Natural killer cell treated with Interleukin-12 subunit alpha and Interleukin-12 subunit beta and Interleukin-15 and Interleukin-18, amount 100 ng/mL, for 72 hours (primary cell): ENCODE results near the gene NEDD4L. TPM values are rescaled to one million over a fixed set of nuclear protein-coding genes. Genes with fewer than 3 reads are reported as not detected.

Source experiments
- ATAC-seq, 2 donors: fragments of 150-1000 bp; cut with Tn5 transposase in 1 of 2; sonication (Bioruptor Pico), chemical (Tn5 transposase) in 1 of 2; 2 replicates each; pipeline ENCODE4 v1.10.0; 2021
- DNase-seq: peaks from one replicate; pipeline ENCODE4 v3.0.0; 2022; ENCODE audit warnings: low spot score
- H3K27ac Mint-ChIP-seq, 2 donors: 1 replicate in 1 of 2; 2 replicates in 1 of 2; pipeline ENCODE4 v1.8.0; 2022; ENCODE audit warnings: mixed read lengths in 2 of 2, mild to moderate bottlenecking in 1 of 2, moderate library complexity in 1 of 2
- H3K27me3 Mint-ChIP-seq, 2 donors: 1 replicate in 1 of 2; 2 replicates in 1 of 2; pipeline ENCODE4 v1.8.0; 2022; ENCODE audit warnings: mixed read lengths in 2 of 2
- H3K36me3 Mint-ChIP-seq: one replicate; pipeline ENCODE4 v1.8.0; 2022; ENCODE audit warnings: mixed read lengths
- H3K4me1 Mint-ChIP-seq, 2 donors: 1 replicate in 1 of 2; 2 replicates in 1 of 2; pipeline ENCODE4 v1.8.0; 2022; ENCODE audit warnings: low read depth in 2 of 2, mixed read lengths in 2 of 2, mild to moderate bottlenecking in 1 of 2
- H3K4me3 Mint-ChIP-seq: one replicate; pipeline ENCODE4 v1.8.0; 2022; ENCODE audit warnings: mixed read lengths
- H3K9me3 Mint-ChIP-seq: 2 replicates; pipeline ENCODE4 v1.8.0; 2022; ENCODE audit warnings: mixed read lengths
- total RNA-seq, 2 donors: library from RNA; stranded (reverse); gene quantifications; one replicate each; pipeline ENCODE4 v1.2.3, GENCODE V29; 2022

NEDD4L gene
- total RNA-seq, 2 donors from 2014 or later = 8.6 to 16.5 TPM

DNA sequence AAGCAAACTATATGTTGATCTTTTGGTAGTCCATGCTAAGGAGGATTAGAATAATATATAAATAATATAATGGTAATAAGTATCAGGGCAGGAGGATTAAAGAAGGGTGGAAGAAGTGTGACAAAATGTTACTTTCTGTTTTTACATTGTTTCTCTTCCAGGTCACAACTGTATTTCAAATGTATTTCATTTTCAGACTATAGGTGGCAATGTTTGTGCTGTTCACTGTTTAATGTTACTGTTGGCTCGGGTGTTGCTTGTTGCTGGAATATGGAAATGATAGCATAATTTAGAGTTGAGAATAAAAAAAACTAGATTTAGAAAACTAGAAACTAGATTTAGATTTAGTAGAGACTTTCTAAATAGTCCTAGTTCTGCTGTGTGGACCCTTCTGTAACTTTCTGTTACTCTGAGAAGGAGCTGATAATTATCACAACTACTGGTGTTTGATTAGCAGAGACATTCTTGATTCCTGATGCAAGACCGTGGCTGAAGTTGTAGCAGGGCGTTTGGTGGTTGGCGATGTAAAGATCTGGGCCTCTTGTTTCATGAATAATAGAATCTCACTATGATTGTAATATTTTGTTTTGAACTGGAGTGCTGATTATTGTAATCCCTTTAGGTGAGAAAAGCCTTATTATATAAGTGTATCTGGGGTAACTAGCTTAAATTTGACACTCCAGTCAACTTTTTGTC is 7.9 kb downstream of the NEDD4L start:
- Mint-ChIP-seq H3K4me3 (no peak overlapping the region), H3K9me3 (no peaks in the 10 kb centered on the region), H3K27me3 (peaks cover 0 to 2% of the 10 kb centered on the region in 2 donors), H3K36me3 (no peaks in the 10 kb centered on the region), H3K27ac (peak overlapping the region in 1 of 2 donors; percentile 5), H3K4me1 (peaks cover 4 to 6% of the 10 kb centered on the region in 2 donors)
- ATAC-seq = no peak
- DNase-seq = no peak

DNA sequence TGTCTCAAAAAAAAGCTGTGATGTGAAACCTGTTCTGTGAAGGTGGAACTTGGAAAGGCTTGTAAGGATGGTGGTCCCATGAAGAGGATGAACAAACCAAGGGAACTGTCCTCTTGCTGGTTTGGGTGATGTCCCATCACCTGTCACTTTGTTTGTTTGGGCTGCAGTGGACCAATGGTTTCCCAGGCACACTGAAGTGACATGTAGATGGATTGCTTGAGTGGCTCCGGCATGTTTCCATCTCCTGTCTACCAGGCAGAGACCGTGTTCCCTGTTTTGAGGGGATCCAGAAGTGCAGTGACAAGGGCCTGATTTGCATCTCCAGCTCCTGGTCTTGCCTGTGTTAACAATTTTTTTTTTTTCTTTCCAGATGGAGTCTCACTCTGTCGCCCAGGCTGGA is 8.9 kb downstream of the NEDD4L start:
- ATAC-seq (no peak), DNase-seq (no peak)
- Mint-ChIP-seq H3K27me3 (no peaks in the 10 kb centered on the region), H3K4me3 (no peak overlapping the region), H3K4me1 (peaks cover 4 to 6% of the 10 kb centered on the region in 2 donors), H3K9me3 (no peaks in the 10 kb centered on the region), H3K27ac (no peak overlapping the region), H3K36me3 (no peaks in the 10 kb centered on the region)

GRCh38 chr18:58054041-58054781 is 10.2 kb downstream of the NEDD4L start:
- H3K36me3 Mint-ChIP-seq = no peaks in the 10 kb centered on the region
- ATAC-seq (no peak), DNase-seq (no peak)
- H3K4me1 Mint-ChIP-seq = peaks cover 4 to 6% of the 10 kb centered on the region in 2 donors
- no peaks in the 10 kb centered on the region for H3K27me3 Mint-ChIP-seq
- H3K4me3 Mint-ChIP-seq = no peak overlapping the region
- H3K9me3 Mint-ChIP-seq = no peaks in the 10 kb centered on the region
- no peak overlapping the region for H3K27ac Mint-ChIP-seq

- Mint-ChIP-seq H3K27ac (no peak overlapping the region), H3K36me3 (no peaks in the 10 kb centered on the region), H3K4me1 (peaks cover 4 to 6% of the 10 kb centered on the region in 2 donors), H3K27me3 (no peaks in the 10 kb centered on the region), H3K4me3 (no peak overlapping the region), H3K9me3 (no peaks in the 10 kb centered on the region)
- ATAC-seq (no peak), DNase-seq (no peak)
Observed at GRCh38 chr18:58055890-58056558, 12.0 kb downstream of the NEDD4L start.

DNA sequence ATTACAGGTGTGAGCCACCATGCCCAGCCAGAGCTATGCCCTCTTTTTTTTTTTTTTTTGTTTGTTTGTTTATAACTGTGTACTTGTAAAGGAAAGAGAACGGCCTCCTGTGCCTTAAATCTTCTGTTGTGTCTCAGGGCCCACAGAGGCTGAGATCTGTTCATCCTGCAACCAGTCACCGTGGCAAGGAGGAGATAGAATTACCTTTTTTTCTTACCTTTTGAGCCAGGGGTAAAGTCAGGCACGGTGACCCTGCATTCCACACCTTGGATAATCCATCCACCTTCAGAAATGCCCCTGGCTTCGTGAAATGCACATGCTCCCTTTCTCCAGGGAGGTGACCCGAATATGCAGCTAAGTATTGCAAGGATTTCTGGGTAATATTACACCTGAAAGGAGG is 12.8 kb downstream of the NEDD4L start:
- H3K36me3 Mint-ChIP-seq = no peaks in the 10 kb centered on the region
- H3K27me3 Mint-ChIP-seq = no peaks in the 10 kb centered on the region
- no peak overlapping the region for H3K27ac Mint-ChIP-seq
- no peak overlapping the region for H3K4me3 Mint-ChIP-seq
- no peaks in the 10 kb centered on the region for H3K9me3 Mint-ChIP-seq
- ATAC-seq = no peak
- peaks cover 2 to 5% of the 10 kb centered on the region in 2 donors for H3K4me1 Mint-ChIP-seq
- DNase-seq = no peak

DNA sequence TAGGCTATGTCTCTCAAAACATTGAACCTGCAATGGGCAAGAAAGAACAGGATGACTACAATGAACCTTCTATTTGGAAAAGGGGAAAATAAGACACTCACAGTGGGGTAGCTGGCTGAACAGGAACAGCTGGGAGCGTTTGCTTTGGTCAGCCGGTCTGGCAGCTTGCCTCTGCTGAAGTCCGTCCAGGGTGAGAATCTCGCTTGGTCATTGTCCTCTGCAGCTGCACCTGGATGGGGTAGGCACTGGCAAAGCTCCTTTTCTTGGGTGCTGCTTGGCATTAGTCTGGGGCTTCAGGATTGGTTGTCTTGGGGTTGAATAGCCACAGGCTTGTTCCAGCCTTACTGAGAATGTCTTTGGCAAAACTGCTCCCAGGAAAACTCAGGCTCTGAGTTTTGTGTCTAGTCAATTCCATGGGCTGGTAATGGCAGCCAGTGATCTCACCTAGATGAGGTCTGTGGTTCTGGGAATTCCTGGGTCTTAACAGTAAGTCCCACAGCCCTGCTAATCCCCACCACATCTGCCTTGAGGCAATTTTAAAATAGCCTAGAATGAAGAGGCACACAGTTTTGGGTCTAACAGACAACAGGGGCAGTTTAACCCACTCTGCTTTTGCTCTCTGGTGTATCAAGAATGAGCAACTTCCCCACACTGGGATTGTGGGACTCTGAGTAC is 13.4 kb downstream of the NEDD4L start:
- Mint-ChIP-seq H3K4me3 (no peak overlapping the region), H3K4me1 (no peaks in the 10 kb centered on the region), H3K27me3 (no peaks in the 10 kb centered on the region), H3K27ac (no peak overlapping the region), H3K9me3 (no peaks in the 10 kb centered on the region), H3K36me3 (no peaks in the 10 kb centered on the region)
- DNase-seq = no peak
- no peak for ATAC-seq

DNA sequence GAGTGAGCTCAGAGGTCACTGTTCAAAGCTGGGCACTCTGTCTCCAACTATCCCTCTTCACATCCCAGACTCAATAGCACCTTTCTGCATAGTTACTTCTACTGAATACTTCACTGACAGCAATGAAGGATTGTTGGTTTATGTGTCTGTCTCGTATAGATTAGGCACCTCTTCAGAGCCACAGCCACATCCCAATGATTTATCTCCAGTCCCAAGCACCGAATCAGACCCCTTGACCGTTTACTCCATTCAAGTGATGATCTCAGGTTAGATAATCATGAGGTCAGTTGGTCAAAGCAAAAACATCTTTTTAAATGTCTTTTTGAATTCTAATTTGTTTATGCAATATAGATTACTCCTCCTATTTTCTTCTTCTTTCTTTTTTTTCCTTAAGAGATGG is 14.7 kb downstream of the NEDD4L start:
- Mint-ChIP-seq H3K4me1 (no peaks in the 10 kb centered on the region), H3K4me3 (no peak overlapping the region)
- no peak for ATAC-seq

DNA sequence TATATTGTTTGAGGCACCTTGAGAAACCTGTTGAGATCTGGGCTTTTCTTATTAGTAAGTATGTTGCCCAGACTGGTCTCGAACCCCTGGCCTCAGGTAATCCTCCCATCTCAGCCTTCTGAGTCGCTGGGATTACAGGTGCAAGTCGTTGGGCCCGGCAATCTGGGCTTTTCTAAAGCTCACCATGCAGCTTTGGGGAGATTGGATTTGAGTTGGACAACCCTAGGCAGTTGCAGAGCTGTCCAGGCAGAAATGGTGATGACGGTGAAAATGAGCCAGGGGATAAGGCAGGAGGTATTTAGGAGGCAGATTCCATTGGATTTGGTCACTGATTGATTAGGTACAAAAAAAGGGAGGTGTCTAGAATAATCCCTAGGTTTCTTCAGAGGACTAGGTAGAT is 16.2 kb downstream of the NEDD4L start:
- Mint-ChIP-seq H3K27me3 (no peaks in the 10 kb centered on the region), H3K9me3 (no peaks in the 10 kb centered on the region), H3K4me3 (no peak overlapping the region), H3K4me1 (peaks cover 0 to 5% of the 10 kb centered on the region in 2 donors), H3K36me3 (no peaks in the 10 kb centered on the region), H3K27ac (no peak overlapping the region)
- no peak for ATAC-seq
- no peak for DNase-seq

More for the DNA sequence above, 14.7 kb downstream of the NEDD4L start:
- DNase-seq = no peak
- Mint-ChIP-seq H3K27me3 (no peaks in the 10 kb centered on the region), H3K27ac (no peak overlapping the region), H3K9me3 (no peaks in the 10 kb centered on the region), H3K36me3 (no peaks in the 10 kb centered on the region)

- Mint-ChIP-seq H3K27ac (no peak overlapping the region), H3K36me3 (no peaks in the 10 kb centered on the region), H3K9me3 (no peaks in the 10 kb centered on the region), H3K4me3 (no peak overlapping the region), H3K4me1 (peaks cover 0 to 6% of the 10 kb centered on the region in 2 donors), H3K27me3 (no peaks in the 10 kb centered on the region)
- ATAC-seq (no peak), DNase-seq (no peak)
Observed at GRCh38 chr18:58061349-58061748, 17.3 kb downstream of the NEDD4L start.

DNA sequence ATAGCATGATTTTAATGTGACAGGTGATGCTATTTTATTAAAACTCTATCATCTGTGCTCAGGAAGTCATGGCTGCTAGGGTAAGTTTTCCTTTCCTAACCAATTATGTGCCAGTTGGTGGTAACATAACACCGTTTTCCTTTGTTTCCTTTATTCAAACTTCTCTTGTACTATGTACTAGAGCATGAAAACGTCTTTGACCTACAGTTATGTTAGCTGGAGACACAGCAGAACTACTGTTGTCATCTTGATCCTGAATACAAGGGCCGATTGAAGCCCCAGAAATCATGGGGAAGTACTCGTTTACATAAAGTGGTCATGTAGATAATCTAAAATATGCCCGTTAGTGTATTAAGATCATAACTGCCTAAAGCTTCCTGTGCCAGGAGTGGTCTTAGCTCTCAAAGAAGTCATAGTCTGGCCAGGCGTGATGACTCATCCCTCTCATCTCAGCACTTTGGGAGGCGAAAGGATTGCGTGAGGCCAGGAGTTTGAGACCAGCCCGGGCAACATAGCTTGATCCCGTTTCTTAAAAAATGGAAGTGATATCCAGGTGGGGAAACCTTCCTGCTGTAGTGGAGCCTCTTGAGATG is 20.5 kb downstream of the NEDD4L start:
- ATAC-seq = peak in 1 of 2 donors; percentile 44
- Mint-ChIP-seq H3K4me1 (peaks cover 0 to 6% of the 10 kb centered on the region in 2 donors), H3K27me3 (no peaks in the 10 kb centered on the region), H3K9me3 (no peaks in the 10 kb centered on the region), H3K36me3 (no peaks in the 10 kb centered on the region), H3K27ac (no peak overlapping the region), H3K4me3 (no peak overlapping the region)
- DNase-seq = no peak

- Mint-ChIP-seq H3K27me3 (peaks cover 0 to 2% of the 10 kb centered on the region in 2 donors), H3K27ac (no peak overlapping the region), H3K9me3 (no peaks in the 10 kb centered on the region), H3K4me3 (no peak overlapping the region), H3K36me3 (no peaks in the 10 kb centered on the region), H3K4me1 (peaks cover 0 to 6% of the 10 kb centered on the region in 2 donors)
- ATAC-seq (no peak), DNase-seq (no peak)
Observed at GRCh38 chr18:58065956-58066355, 21.9 kb downstream of the NEDD4L start.

DNA sequence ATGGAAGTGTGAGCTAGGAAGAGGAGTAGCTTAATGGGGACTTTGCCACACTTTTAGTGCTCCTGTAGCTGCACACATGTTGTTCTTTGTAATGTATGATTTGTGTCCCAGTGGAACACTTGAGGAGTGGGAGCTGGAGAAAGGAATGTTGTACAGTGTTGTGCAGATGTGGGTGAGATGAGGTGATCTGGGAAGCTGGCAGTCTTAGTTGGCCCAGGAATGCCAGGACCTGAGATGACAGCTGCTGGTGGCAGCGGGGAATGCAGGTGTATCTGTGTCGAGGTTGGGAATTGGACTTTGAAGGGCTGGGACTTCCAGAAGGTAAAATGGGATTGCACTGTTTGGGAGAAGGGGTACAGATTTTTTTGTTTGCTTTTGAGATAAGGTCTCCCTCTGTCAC is 23.6 kb downstream of the NEDD4L start:
- H3K27me3 Mint-ChIP-seq = peaks cover 0 to 6% of the 10 kb centered on the region in 2 donors
- no peak overlapping the region for H3K4me3 Mint-ChIP-seq
- H3K27ac Mint-ChIP-seq = no peak overlapping the region
- no peaks in the 10 kb centered on the region for H3K9me3 Mint-ChIP-seq
- no peaks in the 10 kb centered on the region for H3K36me3 Mint-ChIP-seq
- peaks cover 0 to 6% of the 10 kb centered on the region in 2 donors for H3K4me1 Mint-ChIP-seq
- no peak for ATAC-seq
- DNase-seq = no peak

GRCh38 chr18:58069099-58069498 is 25.1 kb downstream of the NEDD4L start:
- ATAC-seq (no peak), DNase-seq (no peak)
- Mint-ChIP-seq H3K4me3 (no peak overlapping the region), H3K4me1 (peaks cover 0 to 6% of the 10 kb centered on the region in 2 donors), H3K9me3 (no peaks in the 10 kb centered on the region), H3K27me3 (peaks cover 0 to 6% of the 10 kb centered on the region in 2 donors), H3K36me3 (no peaks in the 10 kb centered on the region), H3K27ac (no peak overlapping the region)
